Measurements from ENCODE around the gene TMEM178B. TPM values are rescaled to one million over a fixed set of nuclear protein-coding genes. Genes with fewer than 3 reads are reported as not detected.

The TMEM178B gene
- polyA plus RNA-seq, 2 of the 4 experiments (the other 2 are of a cell fraction), result 0.88 to 0.93 TPM

- no peak for TF ChIP-seq HES2 (IDR thresholded peaks at IDR 0.05)
- TF ChIP-seq NR3C1 (IDR thresholded peaks at IDR 0.05), result no peak
- TF ChIP-seq E2F6 (IDR thresholded peaks at IDR 0.05; ENCODE audit: borderline replicate concordance, low read depth), result no peak
- TF ChIP-seq ATOH8 (CRISPR knock-in tag; IDR thresholded peaks at IDR 0.05; ENCODE audit: low read depth), result no peak
- TF ChIP-seq EP300 (IDR thresholded peaks at IDR 0.05), result no peak
- no peak for TF ChIP-seq GATA3 (IDR thresholded peaks at IDR 0.05; ENCODE audit: borderline replicate concordance)
- no peak for TF ChIP-seq MAZ (IDR thresholded peaks at IDR 0.05; ENCODE audit: borderline replicate concordance, low read depth, low read length)
Measured at GRCh38 chr7:141370650-141371049, 296.8 kb downstream of the TMEM178B start (continued).

GRCh38 chr7:141374425-141374824 lies 300.6 kb downstream of the TMEM178B start:
- FAIRE-seq (no peak), DNase-seq (ENCODE audit: low read depth in 1 of 2, low spot score in 1 of 2) (no peak), ATAC-seq (no peak)
- Histone ChIP-seq H3K9me3 (0 out of 3 replicates have a peak, but pooled peaks cover 3% of the 10 kb centered on the region), H3K4me1 (no peaks in the 10 kb centered on the region), H3K4me2 (no peak overlapping the region), H3K4me3 (no peak overlapping the region), H3K27ac (no peak overlapping the region)
- CTCF ChIA-PET, result no interaction called here
- WGBS (ENCODE audit: missing lambda C conversion rate), result 63% methylated on average over 9 of the region's 9 CpGs
- TF ChIP-seq MAZ (IDR thresholded peaks at IDR 0.05; ENCODE audit: borderline replicate concordance, low read depth, low read length), result no peak
- no peak for TF ChIP-seq PHF8 (IDR thresholded peaks at IDR 0.05; ENCODE audit: borderline replicate concordance, low read depth)
- TF ChIP-seq CTCF (IDR thresholded peaks at IDR 0.05), result no peak
- TF ChIP-seq JUNB (IDR thresholded peaks at IDR 0.05), result no peak
- no peak for TF ChIP-seq CHD2 (IDR thresholded peaks at IDR 0.05; ENCODE audit: low read length, partially characterized antibody)
- TF ChIP-seq REST (IDR thresholded peaks at IDR 0.05), result no peak
- TF ChIP-seq FOXS1 (CRISPR knock-in tag; IDR thresholded peaks at IDR 0.05), result no peak
- POLR2A ChIA-PET, result no interaction called here

GRCh38 chr7:141375442-141375841 lies 301.6 kb downstream of the TMEM178B start:
- Histone ChIP-seq H3K27ac (no peak overlapping the region), H3K9me3 (0 out of 3 replicates have a peak, but pooled peaks cover 3% of the 10 kb centered on the region), H3K4me2 (no peak overlapping the region), H3K4me1 (no peaks in the 10 kb centered on the region), H3K4me3 (no peak overlapping the region)
- WGBS (ENCODE audit: missing lambda C conversion rate), result 15% methylated on average over 2 of the region's 2 CpGs
- FAIRE-seq (no peak), ATAC-seq (no peak), DNase-seq (ENCODE audit: low read depth in 1 of 2, low spot score in 1 of 2) (no peak)
- CTCF ChIA-PET, result no interaction called here
- POLR2A ChIA-PET, result no interaction called here
- TF ChIP-seq REST (IDR thresholded peaks at IDR 0.05), result no peak
- TF ChIP-seq RNF2 (IDR thresholded peaks at IDR 0.05; ENCODE audit: borderline replicate concordance, low read depth), result no peak
- no peak for TF ChIP-seq HOXA7 (CRISPR knock-in tag; IDR thresholded peaks at IDR 0.05)
- TF ChIP-seq MAX (IDR thresholded peaks at IDR 0.05), result no peak
- no peak for TF ChIP-seq HEYL (CRISPR knock-in tag; IDR thresholded peaks at IDR 0.05)
- TF ChIP-seq ZNF302 (CRISPR knock-in tag; IDR thresholded peaks at IDR 0.05), result no peak
- no peak for TF ChIP-seq CHD4 (IDR thresholded peaks at IDR 0.05; ENCODE audit: borderline replicate concordance)

All from A549 (cell line).